GM21381 (cell line): ENCODE data around the gene CD53.
"Not testable (repeated sequence)": the region's sequence is repeated elsewhere in the genome, so short reads cannot be mapped to it uniquely, and the experiment has no call there.

Source experiments
- ATAC-seq: cut with Tn5 transposase; IDR thresholded peaks from one replicate; pipeline ENCODE4 v1.9.1; 2021; ENCODE audit warnings: mild to moderate bottlenecking, moderate library complexity; ENCODE audit not compliant: unreplicated experiment

Gene CD53

GRCh38 chr1:110872745-110873720 is at the start of gene CD53:
Gene CD53, plus strand, starts transcription at chr1:110873148. Its CDS starts 18,261 bp downstream, at chr1:110891409.
- peak; percentile 47 for ATAC-seq

- ATAC-seq = no peak
Observed at GRCh38 chr1:110824192-110824591, 48.8 kb upstream of the CD53 start.

- peak; percentile 74 for ATAC-seq
Observed at GRCh38 chr1:110829955-110830553, 42.9 kb upstream of the CD53 start.

GRCh38 chr1:110833779-110834178 is 39.2 kb upstream of the CD53 start:
- not testable (repeated sequence) for ATAC-seq

GRCh38 chr1:110846861-110847260 is 26.1 kb upstream of the CD53 start:
- ATAC-seq = no peak

- no peak for ATAC-seq
Observed at GRCh38 chr1:110850145-110850544, 22.8 kb upstream of the CD53 start.

- no peak for ATAC-seq
Observed at GRCh38 chr1:110850627-110851026, 22.3 kb upstream of the CD53 start.

- ATAC-seq = no peak
Observed at GRCh38 chr1:110853135-110853534, 19.8 kb upstream of the CD53 start.

GRCh38 chr1:110856410-110856809 is 16.5 kb upstream of the CD53 start:
- ATAC-seq = no peak

GRCh38 chr1:110857964-110858948 is 14.7 kb upstream of the CD53 start:
- ATAC-seq = no peak

GRCh38 chr1:110859062-110859461 is 13.9 kb upstream of the CD53 start:
- no peak for ATAC-seq

GRCh38 chr1:110860174-110860573 is 12.8 kb upstream of the CD53 start:
- ATAC-seq = no peak

- not testable (repeated sequence) for ATAC-seq
Observed at GRCh38 chr1:110860620-110861019, 12.3 kb upstream of the CD53 start.

- not testable (repeated sequence) for ATAC-seq
Observed at GRCh38 chr1:110861942-110862341, 11.0 kb upstream of the CD53 start.

- no peak for ATAC-seq
Observed at GRCh38 chr1:110864287-110864686, 8.7 kb upstream of the CD53 start.

GRCh38 chr1:110870721-110871388 is 2.1 kb upstream of the CD53 start:
- ATAC-seq = no peak

- ATAC-seq = peak; percentile 31
Observed at GRCh38 chr1:110872366-110872744, 593 bp upstream of the CD53 start.

GRCh38 chr1:110873856-110874255 is 908 bp downstream of the CD53 start:
- no peak for ATAC-seq

GRCh38 chr1:110874324-110875215 is 1.6 kb downstream of the CD53 start:
- no peak for ATAC-seq
